ENCODE measurements around the gene TNFSF18.

Gene TNFSF18

GRCh38 chr1:173049322-173049633, 1.5 kb downstream of the TNFSF18 start:
- TF ChIP-seq SIN3A (IDR thresholded peaks at IDR 0.05; ENCODE audit: borderline replicate concordance, insufficient read depth, low read length) (no peak), REST (IDR thresholded peaks at IDR 0.05; ENCODE audit: insufficient read depth in 1 of 2, low read depth in 2 of 2, low read length in 2 of 2) (no peak), POLR2AphosphoS5 (IDR thresholded peaks at IDR 0.05; ENCODE audit: low read depth, low read length) (no peak), TAF1 (IDR thresholded peaks at IDR 0.05; ENCODE audit: borderline replicate concordance, insufficient read depth, low read length) (no peak), FOXP2 (optimal IDR thresholded peaks at IDR 0.05; ENCODE audit: borderline replicate concordance, extremely low read depth, extremely low read length, insufficient read depth) (no peak)

- TF ChIP-seq FOXP2 (optimal IDR thresholded peaks at IDR 0.05; ENCODE audit: borderline replicate concordance, extremely low read depth, extremely low read length, insufficient read depth): no peak
- TF ChIP-seq POLR2AphosphoS5 (IDR thresholded peaks at IDR 0.05; ENCODE audit: low read depth, low read length): no peak
- TF ChIP-seq REST (IDR thresholded peaks at IDR 0.05; ENCODE audit: insufficient read depth in 1 of 2, low read depth in 2 of 2, low read length in 2 of 2): no peak
- TF ChIP-seq TAF1 (IDR thresholded peaks at IDR 0.05; ENCODE audit: borderline replicate concordance, insufficient read depth, low read length): no peak
- TF ChIP-seq SIN3A (IDR thresholded peaks at IDR 0.05; ENCODE audit: borderline replicate concordance, insufficient read depth, low read length): no peak
Measured at GRCh38 chr1:173048621-173049321, 2.0 kb downstream of the TNFSF18 start.

GRCh38 chr1:173044656-173045055, 6.1 kb downstream of the TNFSF18 start:
- TF ChIP-seq REST (IDR thresholded peaks at IDR 0.05; ENCODE audit: insufficient read depth in 1 of 2, low read depth in 2 of 2, low read length in 2 of 2): peak; percentile 46 to 87; a peak in 3 of 4 replicates
- TF ChIP-seq POLR2AphosphoS5 (IDR thresholded peaks at IDR 0.05; ENCODE audit: low read depth, low read length): no peak

- no peak for TF ChIP-seq TAF1 (IDR thresholded peaks at IDR 0.05; ENCODE audit: borderline replicate concordance, insufficient read depth, low read length)
- TF ChIP-seq FOXP2 (optimal IDR thresholded peaks at IDR 0.05; ENCODE audit: borderline replicate concordance, extremely low read depth, extremely low read length, insufficient read depth): no peak
- TF ChIP-seq POLR2AphosphoS5 (IDR thresholded peaks at IDR 0.05; ENCODE audit: low read depth, low read length): no peak
- no peak for TF ChIP-seq SIN3A (IDR thresholded peaks at IDR 0.05; ENCODE audit: borderline replicate concordance, insufficient read depth, low read length)
- no peak for TF ChIP-seq REST (IDR thresholded peaks at IDR 0.05; ENCODE audit: insufficient read depth in 1 of 2, low read depth in 2 of 2, low read length in 2 of 2)
Measured at GRCh38 chr1:173043253-173043652, 7.5 kb downstream of the TNFSF18 start.

- TF ChIP-seq SIN3A (IDR thresholded peaks at IDR 0.05; ENCODE audit: borderline replicate concordance, insufficient read depth, low read length) (no peak), TAF1 (IDR thresholded peaks at IDR 0.05; ENCODE audit: borderline replicate concordance, insufficient read depth, low read length) (no peak), POLR2AphosphoS5 (IDR thresholded peaks at IDR 0.05; ENCODE audit: low read depth, low read length) (no peak), FOXP2 (optimal IDR thresholded peaks at IDR 0.05; ENCODE audit: borderline replicate concordance, extremely low read depth, extremely low read length, insufficient read depth) (no peak), REST (IDR thresholded peaks at IDR 0.05; ENCODE audit: insufficient read depth in 1 of 2, low read depth in 2 of 2, low read length in 2 of 2) (no peak)
Measured at GRCh38 chr1:173042806-173043205, 7.9 kb downstream of the TNFSF18 start.
